Activated CD4-positive, alpha-beta T cell treated with anti-CD3 and anti-CD28 coated beads for 4 hours (primary cell): Measurements from ENCODE around the gene TMTC2.

Experiments used
- DNase-seq, 2 donors: peaks; one replicate each; pipeline ENCODE4 v3.0.0-alpha.2; 2020

The TMTC2 gene

GRCh38 chr12:82686168-82687020, at the start of gene TMTC2:
Gene TMTC2 (plus strand): TSS chr12:82686906.
- DNase-seq = peak; percentile 90 to 91

- no peak for DNase-seq
These were observed 48.4 kb upstream of the TMTC2 start for GRCh38 chr12:82638324-82638723.

- no peak for DNase-seq
These were observed 41.8 kb upstream of the TMTC2 start for GRCh38 chr12:82644896-82645295.

GRCh38 chr12:82645414-82645813, 41.3 kb upstream of the TMTC2 start:
- no peak for DNase-seq

GRCh38 chr12:82647853-82648252, 38.9 kb upstream of the TMTC2 start:
- no peak for DNase-seq

GRCh38 chr12:82648259-82648909, 38.3 kb upstream of the TMTC2 start:
- no peak for DNase-seq

- no peak for DNase-seq
These were observed 35.9 kb upstream of the TMTC2 start for GRCh38 chr12:82650627-82651337.

GRCh38 chr12:82651489-82651888, 35.2 kb upstream of the TMTC2 start:
- DNase-seq = no peak

GRCh38 chr12:82652071-82652470, 34.6 kb upstream of the TMTC2 start:
- no peak for DNase-seq

- DNase-seq = no peak
These were observed 31.0 kb upstream of the TMTC2 start for GRCh38 chr12:82655751-82656150.

- no peak for DNase-seq
These were observed 27.1 kb upstream of the TMTC2 start for GRCh38 chr12:82659343-82660207.

GRCh38 chr12:82660541-82661325, 26.0 kb upstream of the TMTC2 start:
- no peak for DNase-seq

GRCh38 chr12:82663893-82664292, 22.8 kb upstream of the TMTC2 start:
- DNase-seq = no peak

- DNase-seq = no peak
These were observed 21.4 kb upstream of the TMTC2 start for GRCh38 chr12:82665142-82665923.

- DNase-seq = no peak
These were observed 19.9 kb upstream of the TMTC2 start for GRCh38 chr12:82666830-82667229.

GRCh38 chr12:82671673-82672195, 15.0 kb upstream of the TMTC2 start:
- no peak for DNase-seq

GRCh38 chr12:82672811-82673495, 13.8 kb upstream of the TMTC2 start:
- DNase-seq = no peak

GRCh38 chr12:82673698-82674097, 13.0 kb upstream of the TMTC2 start:
- no peak for DNase-seq

GRCh38 chr12:82675246-82675645, 11.5 kb upstream of the TMTC2 start:
- DNase-seq = no peak

GRCh38 chr12:82682326-82682725, 4.4 kb upstream of the TMTC2 start:
- no peak for DNase-seq
